HL-60 (cell line): ENCODE data around the gene DARS2.

ENCODE experiments used
- DNase-seq, 2 experiments: peaks; one replicate each; pipeline ENCODE4 v3.0.0-alpha.2; 2010 to 2020; ENCODE audit warnings: low read depth in 1 of 2, low spot score in 1 of 2
- H3K27ac ChIP-seq: fragments of 250-450 bp; sonication (Bioruptor Pico); replicated peaks from 2 replicates; pipeline ENCODE4 v1.5.1; 2020; ENCODE audit warnings: mild to moderate bottlenecking, moderate library complexity
- H3K27me3 ChIP-seq: fragments of 250-450 bp; sonication (Bioruptor Pico); 2 replicates; pipeline ENCODE4 v1.5.1; 2021; ENCODE audit warnings: mild to moderate bottlenecking, moderate library complexity; ENCODE audit not compliant: insufficient read depth, poor library complexity, severe bottlenecking
- H3K4me3 ChIP-seq: replicated peaks from 2 replicates; pipeline ENCODE4 v1.5.1; 2011; ENCODE audit warnings: mild to moderate bottlenecking, control low read depth, low read length; ENCODE audit not compliant: insufficient read depth
- GABPA ChIP-seq: IDR thresholded peaks from 2 replicates; pipeline ENCODE4 v1.6.1; 2012; ENCODE audit warnings: low read depth
- POLR2AphosphoS5 ChIP-seq: IDR thresholded peaks from 2 replicates; pipeline ENCODE4 v1.6.1; 2012; ENCODE audit warnings: low read depth
- SPI1 ChIP-seq: IDR thresholded peaks from 2 replicates; pipeline ENCODE4 v1.6.1; 2012; ENCODE audit warnings: low read depth, mild to moderate bottlenecking, borderline replicate concordance
- TF ChIP-seq, protein P1 (sequence below): IDR thresholded peaks from 2 replicates; pipeline ENCODE4 v1.6.1; 2012; ENCODE audit warnings: low read depth; ENCODE audit not compliant: insufficient replicate concordance
- TF ChIP-seq, protein P2 (sequence below): IDR thresholded peaks from one replicate; pipeline ENCODE4 v1.5.1; 2011; ENCODE audit warnings: low read length, control low read depth, inconsistent platforms; ENCODE audit not compliant: insufficient read depth

DARS2 gene

GRCh38 chr1:173900992-173901391, 76.5 kb downstream of the DARS2 start:
- Histone ChIP-seq H3K4me3 (no peak overlapping the region), H3K27ac (no peak overlapping the region), H3K27me3 (no peaks in the 10 kb centered on the region)
- DNase-seq, result no peak
- no peak for TF ChIP-seq GABPA
- no peak for TF ChIP-seq POLR2AphosphoS5

GRCh38 chr1:173903827-173904531, 79.5 kb downstream of the DARS2 start:
- Histone ChIP-seq H3K4me3 (no peak overlapping the region), H3K27ac (no peak overlapping the region), H3K27me3 (no peaks in the 10 kb centered on the region)
- TF ChIP-seq SPI1 (no peak), GABPA (no peak), POLR2AphosphoS5 (no peak)
- TF ChIP-seq, protein P1, sequence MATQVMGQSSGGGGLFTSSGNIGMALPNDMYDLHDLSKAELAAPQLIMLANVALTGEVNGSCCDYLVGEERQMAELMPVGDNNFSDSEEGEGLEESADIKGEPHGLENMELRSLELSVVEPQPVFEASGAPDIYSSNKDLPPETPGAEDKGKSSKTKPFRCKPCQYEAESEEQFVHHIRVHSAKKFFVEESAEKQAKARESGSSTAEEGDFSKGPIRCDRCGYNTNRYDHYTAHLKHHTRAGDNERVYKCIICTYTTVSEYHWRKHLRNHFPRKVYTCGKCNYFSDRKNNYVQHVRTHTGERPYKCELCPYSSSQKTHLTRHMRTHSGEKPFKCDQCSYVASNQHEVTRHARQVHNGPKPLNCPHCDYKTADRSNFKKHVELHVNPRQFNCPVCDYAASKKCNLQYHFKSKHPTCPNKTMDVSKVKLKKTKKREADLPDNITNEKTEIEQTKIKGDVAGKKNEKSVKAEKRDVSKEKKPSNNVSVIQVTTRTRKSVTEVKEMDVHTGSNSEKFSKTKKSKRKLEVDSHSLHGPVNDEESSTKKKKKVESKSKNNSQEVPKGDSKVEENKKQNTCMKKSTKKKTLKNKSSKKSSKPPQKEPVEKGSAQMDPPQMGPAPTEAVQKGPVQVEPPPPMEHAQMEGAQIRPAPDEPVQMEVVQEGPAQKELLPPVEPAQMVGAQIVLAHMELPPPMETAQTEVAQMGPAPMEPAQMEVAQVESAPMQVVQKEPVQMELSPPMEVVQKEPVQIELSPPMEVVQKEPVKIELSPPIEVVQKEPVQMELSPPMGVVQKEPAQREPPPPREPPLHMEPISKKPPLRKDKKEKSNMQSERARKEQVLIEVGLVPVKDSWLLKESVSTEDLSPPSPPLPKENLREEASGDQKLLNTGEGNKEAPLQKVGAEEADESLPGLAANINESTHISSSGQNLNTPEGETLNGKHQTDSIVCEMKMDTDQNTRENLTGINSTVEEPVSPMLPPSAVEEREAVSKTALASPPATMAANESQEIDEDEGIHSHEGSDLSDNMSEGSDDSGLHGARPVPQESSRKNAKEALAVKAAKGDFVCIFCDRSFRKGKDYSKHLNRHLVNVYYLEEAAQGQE, result no peak
- TF ChIP-seq, protein P2, sequence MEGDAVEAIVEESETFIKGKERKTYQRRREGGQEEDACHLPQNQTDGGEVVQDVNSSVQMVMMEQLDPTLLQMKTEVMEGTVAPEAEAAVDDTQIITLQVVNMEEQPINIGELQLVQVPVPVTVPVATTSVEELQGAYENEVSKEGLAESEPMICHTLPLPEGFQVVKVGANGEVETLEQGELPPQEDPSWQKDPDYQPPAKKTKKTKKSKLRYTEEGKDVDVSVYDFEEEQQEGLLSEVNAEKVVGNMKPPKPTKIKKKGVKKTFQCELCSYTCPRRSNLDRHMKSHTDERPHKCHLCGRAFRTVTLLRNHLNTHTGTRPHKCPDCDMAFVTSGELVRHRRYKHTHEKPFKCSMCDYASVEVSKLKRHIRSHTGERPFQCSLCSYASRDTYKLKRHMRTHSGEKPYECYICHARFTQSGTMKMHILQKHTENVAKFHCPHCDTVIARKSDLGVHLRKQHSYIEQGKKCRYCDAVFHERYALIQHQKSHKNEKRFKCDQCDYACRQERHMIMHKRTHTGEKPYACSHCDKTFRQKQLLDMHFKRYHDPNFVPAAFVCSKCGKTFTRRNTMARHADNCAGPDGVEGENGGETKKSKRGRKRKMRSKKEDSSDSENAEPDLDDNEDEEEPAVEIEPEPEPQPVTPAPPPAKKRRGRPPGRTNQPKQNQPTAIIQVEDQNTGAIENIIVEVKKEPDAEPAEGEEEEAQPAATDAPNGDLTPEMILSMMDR, result no peak
- no peak for DNase-seq
